T1000 (cell line): ENCODE results near the gene TRIM65.
A peak's percentile ranks its signal among the peaks of the same experiment; 100 is the strongest.

Experiments used
- DNase-seq: peaks from one replicate; lab custom pipeline; 2025; ENCODE audit warnings: mixed read lengths; lab: John Stamatoyannopoulos, UW

The TRIM65 gene, protein sequence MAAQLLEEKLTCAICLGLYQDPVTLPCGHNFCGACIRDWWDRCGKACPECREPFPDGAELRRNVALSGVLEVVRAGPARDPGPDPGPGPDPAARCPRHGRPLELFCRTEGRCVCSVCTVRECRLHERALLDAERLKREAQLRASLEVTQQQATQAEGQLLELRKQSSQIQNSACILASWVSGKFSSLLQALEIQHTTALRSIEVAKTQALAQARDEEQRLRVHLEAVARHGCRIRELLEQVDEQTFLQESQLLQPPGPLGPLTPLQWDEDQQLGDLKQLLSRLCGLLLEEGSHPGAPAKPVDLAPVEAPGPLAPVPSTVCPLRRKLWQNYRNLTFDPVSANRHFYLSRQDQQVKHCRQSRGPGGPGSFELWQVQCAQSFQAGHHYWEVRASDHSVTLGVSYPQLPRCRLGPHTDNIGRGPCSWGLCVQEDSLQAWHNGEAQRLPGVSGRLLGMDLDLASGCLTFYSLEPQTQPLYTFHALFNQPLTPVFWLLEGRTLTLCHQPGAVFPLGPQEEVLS

GRCh38 chr17:75896415-75897159, at the start of gene TRIM65:
Gene TRIM65 (minus strand): TSS chr17:75896951. CDS start chr17:75896937, 14 bp downstream.
- peak; percentile 77 for DNase-seq

GRCh38 chr17:75945211-75945610, 48.5 kb upstream of the TRIM65 start:
- DNase-seq, result no peak

DNA sequence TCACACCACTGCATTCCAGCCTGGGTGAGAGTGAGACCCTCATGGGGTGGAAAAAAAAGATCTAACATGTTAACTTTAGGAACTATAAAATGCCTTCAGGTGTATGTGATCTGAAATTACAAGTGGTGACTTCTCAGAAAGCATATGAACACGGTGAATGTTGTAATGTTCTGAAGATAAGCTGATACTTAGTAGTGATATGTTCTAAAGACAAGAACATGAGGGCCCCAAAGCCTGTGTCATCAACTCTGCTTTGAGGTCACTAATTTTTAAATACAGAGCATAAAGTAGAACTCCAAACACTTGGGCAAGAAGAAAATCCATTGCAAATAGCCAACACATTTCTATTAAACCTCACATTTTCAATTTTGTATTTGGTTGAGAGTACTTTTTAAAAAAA, 46.7 kb upstream of the TRIM65 start:
- no peak for DNase-seq

DNA sequence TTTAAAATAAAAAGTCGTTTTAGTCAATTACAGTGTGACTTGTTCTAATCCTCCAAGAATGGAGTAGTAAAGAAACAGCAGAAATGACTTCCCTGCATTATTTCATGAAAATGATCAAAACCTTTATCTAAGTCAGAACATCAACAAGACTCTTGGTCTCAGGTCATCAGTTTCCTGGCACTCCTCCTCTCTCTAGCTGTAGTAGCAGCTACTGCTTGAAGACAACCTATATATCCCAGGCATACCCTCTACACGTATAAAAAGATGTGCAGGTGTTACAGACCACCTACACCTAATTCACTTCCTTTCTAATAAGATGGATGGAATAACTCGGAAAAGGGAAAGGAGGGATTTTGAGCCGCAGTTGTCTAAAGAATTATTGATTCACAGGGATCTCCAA, 45.7 kb upstream of the TRIM65 start:
- no peak for DNase-seq

GRCh38 chr17:75941442-75941819, 44.7 kb upstream of the TRIM65 start:
- DNase-seq, result no peak

GRCh38 chr17:75940727-75941441, 44.1 kb upstream of the TRIM65 start, which contains the start of gene FBF1:
Gene FBF1 (minus strand): TSS chr17:75941042. CDS start chr17:75938149, 2,893 bp downstream.
- peak; percentile 94 for DNase-seq

- DNase-seq, result no peak
These were observed 40.9 kb upstream of the TRIM65 start for GRCh38 chr17:75937652-75938051.

DNA sequence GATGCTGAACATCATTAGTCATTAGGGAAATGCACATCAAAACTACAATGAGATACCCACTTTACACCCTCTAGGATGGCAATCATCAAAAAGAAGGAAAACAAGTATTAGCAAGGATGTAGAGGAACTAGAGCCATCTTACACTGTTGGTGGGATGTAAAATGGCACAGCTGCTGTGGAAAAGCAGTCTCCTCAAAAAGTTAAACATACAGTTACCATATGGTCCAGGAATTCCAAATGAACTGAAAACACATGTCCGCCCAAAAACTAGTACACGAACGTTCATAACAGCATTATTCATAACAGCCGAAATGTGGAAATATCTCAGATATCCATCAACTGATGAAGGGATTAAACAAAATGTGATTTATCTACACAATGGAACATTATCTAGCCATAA, 37.1 kb upstream of the TRIM65 start:
- DNase-seq, result no peak

- no peak for DNase-seq
These were observed 36.1 kb upstream of the TRIM65 start for GRCh38 chr17:75932852-75933251.

GRCh38 chr17:75931062-75931461, 34.3 kb upstream of the TRIM65 start:
- DNase-seq, result no peak

DNA sequence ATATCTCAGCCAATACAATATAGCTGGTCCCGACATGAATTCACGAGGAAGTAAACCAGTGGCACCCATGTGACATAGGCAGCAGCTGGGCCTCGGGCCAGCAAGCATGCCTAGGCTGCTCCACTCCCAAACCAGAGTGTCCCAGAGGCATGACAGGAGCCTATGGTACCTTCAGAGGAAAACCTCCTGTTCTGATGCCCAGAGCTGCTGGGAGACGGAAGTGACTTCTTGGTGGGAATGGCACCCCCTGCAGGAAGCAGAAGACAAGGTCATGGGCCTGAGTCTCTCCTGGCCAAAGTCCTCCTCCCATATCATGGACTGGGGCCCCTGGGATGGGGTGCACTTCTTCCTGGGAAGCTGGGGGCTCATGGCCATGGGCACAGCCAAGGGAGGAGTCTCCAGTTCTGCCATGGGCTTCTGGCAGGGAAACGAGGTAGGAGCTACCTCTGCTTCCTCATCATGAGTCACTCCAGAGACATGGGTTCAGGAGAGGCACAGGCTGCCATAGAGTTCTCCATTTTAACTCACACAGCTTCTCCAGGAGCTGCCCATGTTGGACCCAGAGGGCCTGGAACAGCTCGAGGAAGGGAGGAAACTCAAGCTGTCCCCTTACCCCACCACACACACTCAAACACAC, 30.7 kb upstream of the TRIM65 start:
- DNase-seq, result no peak

DNA sequence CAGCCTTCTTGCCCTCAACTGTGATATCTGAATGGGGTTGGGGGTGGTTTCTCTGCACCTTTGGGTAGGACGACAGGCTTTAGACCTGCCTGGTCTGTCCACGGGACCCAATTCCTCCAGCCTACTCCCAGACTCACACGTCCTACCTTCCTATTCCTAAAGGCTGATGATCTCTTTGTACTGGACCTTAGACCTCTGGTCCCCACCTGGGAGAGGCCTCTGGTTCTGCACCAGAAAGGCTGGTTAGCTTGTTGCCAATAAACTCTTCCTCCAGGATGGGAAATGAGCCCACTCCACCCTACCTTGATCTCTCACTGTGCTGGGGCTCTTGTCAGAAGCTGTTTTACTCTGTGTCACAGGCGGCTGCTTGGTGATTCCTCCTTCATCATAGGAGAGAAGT, 29.7 kb upstream of the TRIM65 start:
- DNase-seq, result no peak

- no peak for DNase-seq
These were observed 29.2 kb upstream of the TRIM65 start for GRCh38 chr17:75925912-75926311.

GRCh38 chr17:75925103-75925502, 28.4 kb upstream of the TRIM65 start:
- no peak for DNase-seq

DNA sequence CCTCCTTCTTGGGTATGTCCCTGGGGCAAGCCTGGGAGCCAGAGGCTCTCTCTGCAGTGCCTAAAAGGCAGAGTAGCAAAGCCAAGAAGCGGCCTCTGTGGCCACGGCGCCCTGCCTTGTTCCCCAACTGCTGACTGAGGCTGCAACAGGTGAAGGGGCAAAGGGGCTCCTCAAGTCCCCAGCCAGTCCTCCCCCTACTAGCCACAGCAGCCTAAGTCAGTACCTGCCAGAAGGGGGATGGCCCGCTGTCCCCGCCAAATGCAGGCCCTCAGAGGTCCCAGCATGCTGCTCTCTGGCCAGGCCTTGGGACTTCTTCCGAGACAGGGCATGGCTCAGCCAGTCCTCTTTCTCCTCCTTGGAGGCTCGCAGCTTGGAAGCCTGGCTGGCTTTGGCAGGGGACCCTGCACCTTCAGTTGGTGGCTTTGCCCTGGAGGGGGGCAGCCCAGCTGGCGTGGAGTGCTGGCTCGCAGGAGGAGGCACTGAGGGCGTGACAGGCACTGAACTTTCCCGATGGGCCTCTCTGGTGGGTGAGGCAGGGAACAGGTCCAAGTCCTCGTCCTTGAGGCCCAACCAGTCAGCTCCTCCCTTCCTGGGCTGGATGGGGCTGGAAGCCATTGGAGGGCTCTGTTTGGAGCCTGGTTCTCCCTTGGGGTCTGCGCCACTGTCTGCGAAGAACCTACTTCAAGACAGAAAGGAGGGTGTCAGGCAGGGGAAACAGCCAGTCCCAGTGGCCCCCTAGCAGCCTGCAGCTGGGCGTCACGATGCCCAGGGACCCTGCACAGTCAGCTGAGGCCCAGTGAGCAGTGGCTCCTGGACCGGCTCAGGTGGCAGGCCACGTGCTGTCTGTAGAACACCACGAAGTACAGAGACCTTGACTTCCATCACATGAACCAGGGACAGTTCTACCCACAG, 26.5 kb upstream of the TRIM65 start:
- no peak for DNase-seq

DNA sequence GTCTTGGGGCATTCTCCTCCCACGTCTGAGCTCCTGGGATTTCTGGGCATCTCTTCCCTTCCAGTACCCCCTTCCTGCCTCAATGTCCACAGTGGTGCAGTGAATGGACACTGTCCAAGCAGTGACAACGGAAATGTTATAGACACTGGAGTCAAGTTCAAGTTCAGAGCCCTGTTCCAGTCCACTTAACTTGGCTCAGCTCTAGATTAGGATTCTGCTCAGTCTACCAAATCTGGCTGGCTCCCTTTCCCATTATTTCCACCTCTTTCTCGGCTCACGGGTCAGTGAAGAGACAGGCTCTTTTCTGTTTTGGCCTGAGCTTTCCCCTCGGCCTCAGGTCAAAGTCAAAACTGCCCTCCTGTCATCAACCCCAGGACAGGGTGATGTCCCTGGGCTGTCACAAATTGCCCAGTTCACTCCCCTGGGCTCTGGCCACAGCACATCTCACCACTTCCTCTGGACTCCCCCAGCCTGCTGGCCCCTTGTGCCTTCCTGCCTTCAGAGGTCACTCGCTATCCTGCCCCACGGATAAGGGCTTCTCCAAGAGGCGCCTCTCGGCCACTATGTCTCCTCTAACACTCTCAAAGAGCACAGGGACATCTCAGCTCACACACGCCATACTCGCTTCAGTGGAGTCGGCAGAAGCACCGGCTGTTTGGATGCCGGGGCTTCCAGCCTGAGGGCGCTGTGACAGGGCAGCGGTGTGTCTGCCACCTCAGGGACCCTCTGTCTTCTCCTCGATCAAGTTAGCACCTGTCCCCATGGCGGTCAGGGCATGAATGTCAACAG, 25.6 kb upstream of the TRIM65 start:
- no peak for DNase-seq

- DNase-seq, result no peak
These were observed 24.8 kb upstream of the TRIM65 start for GRCh38 chr17:75921596-75921995.

DNA sequence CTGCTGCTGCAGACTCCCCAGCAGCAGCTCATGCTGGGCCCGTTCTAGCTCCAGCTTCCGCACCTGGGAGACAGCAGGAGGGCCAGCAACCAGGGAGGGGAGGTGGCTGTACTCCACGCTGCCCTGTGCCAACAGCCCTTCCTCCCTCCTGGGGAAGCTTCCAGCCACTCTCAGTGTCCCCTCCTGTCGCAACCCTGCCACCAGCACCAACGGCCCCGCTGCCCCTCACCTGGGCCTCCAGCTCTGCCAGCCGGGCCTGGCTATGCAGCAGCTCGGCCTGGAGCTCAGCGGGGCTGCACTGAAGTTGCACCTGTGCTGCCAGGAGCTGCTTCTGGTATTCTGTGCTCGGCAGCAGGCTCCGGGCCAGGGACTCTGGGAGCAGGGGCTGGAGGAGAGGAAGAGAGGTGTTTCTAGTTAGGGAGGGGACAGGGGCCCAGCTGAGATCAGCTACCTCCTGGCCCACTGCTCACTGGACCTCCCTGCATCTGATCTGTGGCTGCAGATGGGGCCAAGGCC, 23.4 kb upstream of the TRIM65 start:
- DNase-seq, result no peak

- no peak for DNase-seq
These were observed 22.9 kb upstream of the TRIM65 start for GRCh38 chr17:75919611-75920010.
